ENCODE data around the gene LOC128125822.

- TF ChIP-seq, protein P1, sequence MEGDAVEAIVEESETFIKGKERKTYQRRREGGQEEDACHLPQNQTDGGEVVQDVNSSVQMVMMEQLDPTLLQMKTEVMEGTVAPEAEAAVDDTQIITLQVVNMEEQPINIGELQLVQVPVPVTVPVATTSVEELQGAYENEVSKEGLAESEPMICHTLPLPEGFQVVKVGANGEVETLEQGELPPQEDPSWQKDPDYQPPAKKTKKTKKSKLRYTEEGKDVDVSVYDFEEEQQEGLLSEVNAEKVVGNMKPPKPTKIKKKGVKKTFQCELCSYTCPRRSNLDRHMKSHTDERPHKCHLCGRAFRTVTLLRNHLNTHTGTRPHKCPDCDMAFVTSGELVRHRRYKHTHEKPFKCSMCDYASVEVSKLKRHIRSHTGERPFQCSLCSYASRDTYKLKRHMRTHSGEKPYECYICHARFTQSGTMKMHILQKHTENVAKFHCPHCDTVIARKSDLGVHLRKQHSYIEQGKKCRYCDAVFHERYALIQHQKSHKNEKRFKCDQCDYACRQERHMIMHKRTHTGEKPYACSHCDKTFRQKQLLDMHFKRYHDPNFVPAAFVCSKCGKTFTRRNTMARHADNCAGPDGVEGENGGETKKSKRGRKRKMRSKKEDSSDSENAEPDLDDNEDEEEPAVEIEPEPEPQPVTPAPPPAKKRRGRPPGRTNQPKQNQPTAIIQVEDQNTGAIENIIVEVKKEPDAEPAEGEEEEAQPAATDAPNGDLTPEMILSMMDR (conservative IDR thresholded peaks at IDR 0.05; ENCODE audit: low read depth, low read length), result no peak
- TF ChIP-seq EZH2 (IDR thresholded peaks at IDR 0.05; ENCODE audit: low read length, unreplicated experiment) (no peak), EZH2phosphoT487 (IDR thresholded peaks at IDR 0.05; ENCODE audit: borderline replicate concordance, low read length) (no peak)
These were observed 4.9 kb downstream of the LOC128125822 start for GRCh38 chr6:63576985-63577712.

All from PC-3 (cell line).